HCT116 (cell line): ENCODE data around the gene MAP3K2.

Experiments
- CBX3 ChIP-seq: IDR thresholded peaks from 2 replicates; pipeline ENCODE4 v1.6.1; 2012; ENCODE audit warnings: low read depth
- EGR1 ChIP-seq: IDR thresholded peaks from 2 replicates; pipeline ENCODE4 v1.6.1; 2012; ENCODE audit warnings: low read depth
- ELF1 ChIP-seq: IDR thresholded peaks from 2 replicates; pipeline ENCODE4 v1.6.1; 2012; ENCODE audit warnings: low read depth, borderline replicate concordance
- EZH2 ChIP-seq: fragments of 200-600 bp; sonication (generic); IDR thresholded peaks from 2 replicates; pipeline ENCODE4 v1.6.1; 2017; ENCODE audit warnings: antibody characterized with exemption, mixed run types
- EZH2phosphoT487 ChIP-seq: fragments of 200-600 bp; IDR thresholded peaks from 2 replicates; pipeline ENCODE4 v1.6.1; 2018; ENCODE audit warnings: antibody characterized with exemption, borderline replicate concordance
- FOSL1 ChIP-seq: IDR thresholded peaks from 2 replicates; pipeline ENCODE4 v1.6.1; 2012; ENCODE audit warnings: low read depth
- POLR2A ChIP-seq: IDR thresholded peaks from 2 replicates; pipeline ENCODE4 v1.7.0; 2011; ENCODE audit warnings: borderline replicate concordance; ENCODE audit not compliant: insufficient read depth, insufficient read length; ENCODE audit errors: extremely low read depth
- POLR2AphosphoS5 ChIP-seq: IDR thresholded peaks from 2 replicates; pipeline ENCODE4 v1.6.1; 2011; ENCODE audit warnings: mild to moderate bottlenecking, low read depth, low read length, moderate library complexity
- RAD21 ChIP-seq: IDR thresholded peaks from 2 replicates; pipeline ENCODE4 v1.6.1; 2012; ENCODE audit warnings: low read depth, mild to moderate bottlenecking
- YY1 ChIP-seq: IDR thresholded peaks from 2 replicates; pipeline ENCODE4 v1.6.1; 2011; ENCODE audit warnings: low read length, low read depth, moderate library complexity, mild to moderate bottlenecking; ENCODE audit not compliant: insufficient replicate concordance; ENCODE audit errors: extremely low read depth
- TF ChIP-seq, protein P1 (sequence below), 3 experiments: fragments of 200-600 bp in 1 of 3; sonication (generic) in 1 of 3; IDR thresholded peaks in 2 of 3; conservative IDR thresholded peaks in 1 of 3; 2 replicates each; pipeline ENCODE4 v1.5.1; 2012 to 2017; ENCODE audit warnings: low read depth in 2 of 3, low read length in 2 of 3, antibody characterized with exemption in 1 of 3, borderline replicate concordance in 1 of 3, control low read depth in 1 of 3, mild to moderate bottlenecking in 1 of 3, mixed read lengths in 1 of 3, mixed run types in 1 of 3, moderate library complexity in 1 of 3; ENCODE audit not compliant: insufficient read depth in 1 of 3
- TF ChIP-seq, protein P2 (sequence below): IDR thresholded peaks from 2 replicates; pipeline ENCODE4 v1.6.1; 2012; ENCODE audit warnings: low read depth
- TF ChIP-seq, protein P3 (sequence below): IDR thresholded peaks from 2 replicates; pipeline ENCODE4 v1.6.1; 2012
- TF ChIP-seq, protein P4 (sequence below): IDR thresholded peaks from 2 replicates; pipeline ENCODE4 v1.6.1; 2012

DNA sequence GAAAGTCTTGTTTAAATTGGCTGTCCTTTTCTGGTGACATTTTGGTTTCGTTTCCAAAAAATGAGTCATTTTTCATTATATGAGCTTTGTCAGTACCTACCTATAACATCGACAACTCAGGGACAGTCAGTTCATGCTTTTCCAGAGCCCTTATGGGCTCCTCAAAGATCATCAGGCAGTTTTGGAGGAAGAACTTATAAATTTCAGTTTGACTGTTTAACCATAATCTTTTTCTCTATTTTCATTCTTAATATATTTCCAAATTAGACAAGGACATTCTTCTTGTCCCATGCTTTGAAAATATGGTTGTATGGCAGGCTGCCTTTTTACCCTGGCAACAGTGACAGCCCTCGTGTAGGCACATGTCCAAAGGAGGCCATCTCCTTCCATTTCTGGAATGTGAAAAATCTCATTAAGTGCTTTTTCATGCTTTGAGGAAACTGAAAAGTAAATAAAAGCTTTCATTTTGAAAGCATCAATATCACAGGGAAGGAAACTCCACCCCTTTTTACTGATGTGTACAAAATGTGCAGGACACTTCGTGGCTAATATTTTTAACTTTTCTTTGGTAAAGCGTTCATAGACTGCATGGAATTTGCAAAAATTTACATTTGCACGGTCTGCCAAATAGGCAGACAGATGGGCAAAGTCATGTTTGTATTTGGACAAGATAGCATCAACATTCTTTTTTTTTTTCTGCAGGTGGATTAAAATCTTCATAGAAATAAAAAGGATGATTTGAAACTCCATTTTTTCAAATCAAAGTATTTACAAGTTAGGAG, 23.3 kb upstream of the MAP3K2 start:
- TF ChIP-seq, protein P1, sequence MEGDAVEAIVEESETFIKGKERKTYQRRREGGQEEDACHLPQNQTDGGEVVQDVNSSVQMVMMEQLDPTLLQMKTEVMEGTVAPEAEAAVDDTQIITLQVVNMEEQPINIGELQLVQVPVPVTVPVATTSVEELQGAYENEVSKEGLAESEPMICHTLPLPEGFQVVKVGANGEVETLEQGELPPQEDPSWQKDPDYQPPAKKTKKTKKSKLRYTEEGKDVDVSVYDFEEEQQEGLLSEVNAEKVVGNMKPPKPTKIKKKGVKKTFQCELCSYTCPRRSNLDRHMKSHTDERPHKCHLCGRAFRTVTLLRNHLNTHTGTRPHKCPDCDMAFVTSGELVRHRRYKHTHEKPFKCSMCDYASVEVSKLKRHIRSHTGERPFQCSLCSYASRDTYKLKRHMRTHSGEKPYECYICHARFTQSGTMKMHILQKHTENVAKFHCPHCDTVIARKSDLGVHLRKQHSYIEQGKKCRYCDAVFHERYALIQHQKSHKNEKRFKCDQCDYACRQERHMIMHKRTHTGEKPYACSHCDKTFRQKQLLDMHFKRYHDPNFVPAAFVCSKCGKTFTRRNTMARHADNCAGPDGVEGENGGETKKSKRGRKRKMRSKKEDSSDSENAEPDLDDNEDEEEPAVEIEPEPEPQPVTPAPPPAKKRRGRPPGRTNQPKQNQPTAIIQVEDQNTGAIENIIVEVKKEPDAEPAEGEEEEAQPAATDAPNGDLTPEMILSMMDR (IDR thresholded peaks at IDR 0.05 in 2 of 3, conservative IDR thresholded peaks at IDR 0.05 in 1 of 3; ENCODE audit: borderline replicate concordance in 1 of 3, insufficient read depth in 1 of 3, low read depth in 2 of 3, low read length in 2 of 3): no peak
- TF ChIP-seq POLR2A: no peak
- no peak for TF ChIP-seq RAD21
- TF ChIP-seq, protein P2, sequence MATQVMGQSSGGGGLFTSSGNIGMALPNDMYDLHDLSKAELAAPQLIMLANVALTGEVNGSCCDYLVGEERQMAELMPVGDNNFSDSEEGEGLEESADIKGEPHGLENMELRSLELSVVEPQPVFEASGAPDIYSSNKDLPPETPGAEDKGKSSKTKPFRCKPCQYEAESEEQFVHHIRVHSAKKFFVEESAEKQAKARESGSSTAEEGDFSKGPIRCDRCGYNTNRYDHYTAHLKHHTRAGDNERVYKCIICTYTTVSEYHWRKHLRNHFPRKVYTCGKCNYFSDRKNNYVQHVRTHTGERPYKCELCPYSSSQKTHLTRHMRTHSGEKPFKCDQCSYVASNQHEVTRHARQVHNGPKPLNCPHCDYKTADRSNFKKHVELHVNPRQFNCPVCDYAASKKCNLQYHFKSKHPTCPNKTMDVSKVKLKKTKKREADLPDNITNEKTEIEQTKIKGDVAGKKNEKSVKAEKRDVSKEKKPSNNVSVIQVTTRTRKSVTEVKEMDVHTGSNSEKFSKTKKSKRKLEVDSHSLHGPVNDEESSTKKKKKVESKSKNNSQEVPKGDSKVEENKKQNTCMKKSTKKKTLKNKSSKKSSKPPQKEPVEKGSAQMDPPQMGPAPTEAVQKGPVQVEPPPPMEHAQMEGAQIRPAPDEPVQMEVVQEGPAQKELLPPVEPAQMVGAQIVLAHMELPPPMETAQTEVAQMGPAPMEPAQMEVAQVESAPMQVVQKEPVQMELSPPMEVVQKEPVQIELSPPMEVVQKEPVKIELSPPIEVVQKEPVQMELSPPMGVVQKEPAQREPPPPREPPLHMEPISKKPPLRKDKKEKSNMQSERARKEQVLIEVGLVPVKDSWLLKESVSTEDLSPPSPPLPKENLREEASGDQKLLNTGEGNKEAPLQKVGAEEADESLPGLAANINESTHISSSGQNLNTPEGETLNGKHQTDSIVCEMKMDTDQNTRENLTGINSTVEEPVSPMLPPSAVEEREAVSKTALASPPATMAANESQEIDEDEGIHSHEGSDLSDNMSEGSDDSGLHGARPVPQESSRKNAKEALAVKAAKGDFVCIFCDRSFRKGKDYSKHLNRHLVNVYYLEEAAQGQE: no peak
- no peak for TF ChIP-seq YY1
- no peak for TF ChIP-seq FOSL1
- no peak for TF ChIP-seq EZH2phosphoT487
- TF ChIP-seq POLR2AphosphoS5: no peak
- TF ChIP-seq, protein P3, sequence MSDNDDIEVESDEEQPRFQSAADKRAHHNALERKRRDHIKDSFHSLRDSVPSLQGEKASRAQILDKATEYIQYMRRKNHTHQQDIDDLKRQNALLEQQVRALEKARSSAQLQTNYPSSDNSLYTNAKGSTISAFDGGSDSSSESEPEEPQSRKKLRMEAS: no peak
- no peak for TF ChIP-seq CBX3
- no peak for TF ChIP-seq EGR1
- no peak for TF ChIP-seq EZH2
- TF ChIP-seq, protein P4, sequence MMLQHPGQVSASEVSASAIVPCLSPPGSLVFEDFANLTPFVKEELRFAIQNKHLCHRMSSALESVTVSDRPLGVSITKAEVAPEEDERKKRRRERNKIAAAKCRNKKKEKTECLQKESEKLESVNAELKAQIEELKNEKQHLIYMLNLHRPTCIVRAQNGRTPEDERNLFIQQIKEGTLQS: no peak
- no peak for TF ChIP-seq ELF1
